Activated CD4-positive, alpha-beta T cell treated with anti-CD3 and anti-CD28 coated beads, Interleukin-2, amount 50 U/mL, for 4 hours (primary cell): ENCODE data around the gene KLHDC8A.
"Not testable (repeated sequence)": the region's sequence is repeated elsewhere in the genome, so short reads cannot be mapped to it uniquely, and the experiment has no call there.

Experiments used
- DNase-seq, 2 experiments: peaks; one replicate each; pipeline ENCODE4 v3.0.0-alpha.2; 2020

KLHDC8A gene

DNA sequence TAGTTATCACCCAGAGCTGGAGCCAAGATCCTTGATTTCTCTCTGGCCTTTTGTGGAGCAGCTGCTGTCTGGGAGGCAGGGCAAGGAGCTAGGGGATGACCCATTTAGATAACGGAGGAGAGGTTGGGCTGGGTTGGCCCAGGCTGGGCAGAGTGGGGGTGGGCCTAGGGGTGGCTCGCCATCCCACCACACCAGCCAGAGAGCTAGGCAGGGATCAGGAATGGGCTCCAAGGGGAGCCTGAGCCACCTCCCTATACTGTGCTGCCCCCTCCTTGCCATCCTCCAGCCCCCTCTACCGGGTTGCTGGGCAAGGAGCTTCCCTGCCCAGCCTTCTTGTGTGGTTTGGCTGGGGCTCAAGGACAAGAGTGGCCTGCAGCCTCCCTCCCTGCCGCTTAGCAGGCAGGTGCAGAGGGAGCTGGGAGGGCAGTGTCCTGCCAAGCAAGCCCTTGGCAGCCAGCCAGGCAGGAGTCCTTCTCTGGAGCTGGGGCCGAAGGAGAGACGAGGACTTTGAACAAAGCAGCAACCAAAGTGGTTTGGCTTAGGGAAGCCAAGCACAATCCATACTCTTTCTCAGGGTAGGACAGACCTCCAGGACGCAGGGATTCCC lies 39.3 kb downstream of the KLHDC8A start:
- DNase-seq = no peak

DNA sequence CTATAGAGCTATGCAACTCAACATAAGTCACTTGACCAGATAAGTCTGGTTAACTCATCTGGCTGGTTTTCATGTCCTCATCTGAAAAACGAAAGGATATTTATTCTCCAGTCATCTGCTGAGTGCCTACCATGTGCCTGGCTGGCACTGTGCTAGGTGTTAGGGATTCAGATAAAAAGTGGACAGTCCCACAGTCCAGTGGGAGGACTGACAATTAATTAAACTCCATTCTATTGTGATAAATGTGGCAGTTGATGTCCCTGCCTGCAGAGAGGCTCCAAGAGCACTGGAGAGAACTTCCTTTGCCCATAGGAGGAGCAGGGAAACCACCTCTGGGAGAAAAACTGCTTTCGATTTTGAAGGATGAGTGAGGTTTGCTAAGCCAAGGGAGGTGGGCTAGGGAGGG lies 40.6 kb downstream of the KLHDC8A start:
- DNase-seq = no peak

DNA sequence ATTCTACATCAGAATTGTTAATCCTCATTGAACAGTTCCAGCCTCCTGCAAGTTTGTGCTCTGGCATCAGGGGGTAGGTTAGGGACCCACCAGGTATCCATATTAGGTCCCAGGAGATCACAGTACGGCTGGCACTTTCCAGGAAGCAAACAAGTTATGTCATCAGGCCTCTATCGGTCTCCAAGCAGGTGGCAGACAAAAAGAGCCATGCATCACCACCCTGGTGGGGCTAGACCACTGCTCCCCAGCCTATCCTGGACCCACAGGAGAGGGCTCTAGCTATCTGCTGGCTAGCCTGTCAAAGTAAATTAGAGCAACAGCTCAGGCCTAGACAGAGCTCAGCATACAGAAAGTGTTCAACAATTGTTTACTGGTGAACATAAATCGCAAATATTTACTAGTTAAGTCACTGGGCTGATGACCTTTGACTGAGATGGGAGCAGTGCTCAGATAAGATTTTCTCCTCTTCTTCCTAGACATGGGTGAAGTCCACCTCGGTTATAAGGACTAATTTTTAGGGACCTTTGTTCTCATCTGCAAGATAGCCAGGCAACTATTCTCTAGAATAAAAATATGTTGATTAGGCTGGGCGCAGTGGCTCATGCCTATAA lies 41.6 kb downstream of the KLHDC8A start:
- DNase-seq = no peak

- DNase-seq = no peak
These were observed 43.0 kb downstream of the KLHDC8A start for GRCh38 chr1:205313563-205314308.

- DNase-seq = no peak
These were observed 43.7 kb downstream of the KLHDC8A start for GRCh38 chr1:205312866-205313562.

DNA sequence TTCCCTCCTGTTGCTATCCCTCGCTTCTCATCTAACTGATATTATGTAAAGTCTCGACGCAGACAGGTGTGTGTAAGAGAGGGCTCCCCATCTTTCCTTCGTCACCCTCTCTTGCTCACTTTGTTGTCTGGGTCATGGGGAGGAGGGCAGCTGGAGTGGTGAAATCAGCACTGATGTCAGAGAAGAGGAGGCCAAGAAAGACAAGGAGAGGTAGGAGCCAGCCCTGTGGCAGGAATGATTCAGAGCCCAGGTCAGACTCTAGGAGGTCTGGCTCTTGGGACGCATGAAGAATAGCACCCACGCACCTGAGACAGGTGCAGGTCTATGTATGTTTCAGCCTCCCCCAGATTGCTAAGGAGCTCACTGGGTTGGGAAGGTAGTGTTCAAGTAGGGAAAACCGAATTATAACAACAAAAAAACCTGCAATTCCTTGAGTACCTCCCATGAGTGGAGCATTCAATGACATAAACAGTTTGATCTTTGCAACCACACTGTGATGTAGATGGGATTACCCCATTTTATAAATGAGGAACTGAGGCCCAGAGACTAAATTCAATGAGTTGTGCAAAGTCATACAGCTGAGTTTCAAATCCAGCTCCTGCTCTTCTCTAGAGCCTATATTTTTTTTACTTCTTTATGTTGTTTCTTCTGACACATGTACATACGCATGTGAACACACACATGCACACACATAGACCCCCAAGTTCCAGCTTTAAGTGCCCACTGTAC lies 45.6 kb downstream of the KLHDC8A start:
- no peak for DNase-seq

DNA sequence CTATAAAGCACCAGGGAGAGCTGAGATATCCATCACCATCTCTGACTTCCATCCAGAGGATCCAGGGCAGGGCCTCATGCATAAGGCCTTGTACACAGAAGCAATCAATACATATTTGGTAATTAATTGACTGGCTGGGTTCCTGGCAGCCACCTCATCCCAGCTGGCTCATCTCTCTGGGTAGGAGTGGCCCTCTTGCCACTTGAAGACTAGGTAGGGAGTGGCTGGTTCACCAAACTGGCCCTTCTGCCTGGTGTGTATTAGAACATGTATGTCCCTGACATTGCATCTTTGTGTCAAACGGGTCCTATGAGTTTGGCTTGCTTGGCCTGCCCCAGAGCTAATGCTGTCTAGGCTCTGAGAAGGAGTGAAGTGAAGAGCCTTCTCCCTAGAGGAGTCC lies 47.0 kb downstream of the KLHDC8A start:
- no peak for DNase-seq

- DNase-seq = no peak
These were observed 49.7 kb downstream of the KLHDC8A start for GRCh38 chr1:205306929-205307566.

DNA sequence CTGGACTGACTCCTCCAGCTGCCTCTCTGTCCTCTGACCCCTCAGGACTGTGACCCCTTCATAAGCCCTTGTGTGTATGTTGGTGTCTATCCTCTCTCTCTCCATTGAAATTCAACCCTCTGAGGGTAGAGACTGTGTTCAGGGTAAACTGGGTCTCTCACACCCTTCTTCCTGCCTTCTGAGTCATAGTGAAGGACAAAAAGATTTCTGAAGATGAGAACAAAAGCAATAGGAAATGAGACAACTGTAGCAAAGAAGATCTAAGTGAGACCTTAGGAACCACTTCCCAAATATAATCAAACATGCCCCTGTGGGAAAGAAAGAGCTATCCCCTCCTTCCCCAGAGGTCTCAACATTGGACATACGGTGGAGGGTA lies 52.0 kb downstream of the KLHDC8A start:
- DNase-seq = no peak

- DNase-seq = no peak
These were observed 52.6 kb downstream of the KLHDC8A start for GRCh38 chr1:205304046-205304694.

DNA sequence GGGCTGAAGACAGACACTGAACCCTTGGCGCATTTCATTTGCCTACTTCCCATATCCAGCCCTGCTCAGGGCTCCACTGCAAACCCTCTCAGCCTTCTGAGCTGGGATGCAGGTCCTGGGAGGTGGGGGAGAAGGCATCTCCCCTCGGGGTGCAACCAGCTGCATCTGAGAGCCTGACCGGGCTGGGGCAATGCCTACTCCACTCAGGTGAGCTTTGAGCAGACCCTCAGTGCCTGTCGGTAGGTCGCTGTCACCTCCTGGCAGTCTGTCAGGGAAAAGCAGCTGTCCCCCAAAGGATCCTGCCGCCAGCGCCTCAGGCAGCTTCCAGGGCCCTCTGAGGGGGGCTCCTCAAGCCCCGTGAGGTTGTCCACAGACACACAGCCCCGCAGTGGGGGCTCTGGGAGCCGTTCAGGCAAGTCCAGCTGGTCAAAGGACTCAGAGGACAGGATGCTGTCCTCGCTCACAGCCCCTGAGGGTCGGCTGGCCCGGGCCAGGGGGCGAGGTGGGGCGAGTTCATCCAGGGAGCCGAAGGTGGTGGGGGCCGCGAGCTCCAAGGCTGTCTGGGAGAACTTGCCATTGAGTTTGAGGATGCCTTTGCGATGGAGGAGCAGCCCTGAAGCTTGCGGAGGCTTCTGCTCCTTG lies 53.4 kb downstream of the KLHDC8A start:
- DNase-seq = no peak

DNA sequence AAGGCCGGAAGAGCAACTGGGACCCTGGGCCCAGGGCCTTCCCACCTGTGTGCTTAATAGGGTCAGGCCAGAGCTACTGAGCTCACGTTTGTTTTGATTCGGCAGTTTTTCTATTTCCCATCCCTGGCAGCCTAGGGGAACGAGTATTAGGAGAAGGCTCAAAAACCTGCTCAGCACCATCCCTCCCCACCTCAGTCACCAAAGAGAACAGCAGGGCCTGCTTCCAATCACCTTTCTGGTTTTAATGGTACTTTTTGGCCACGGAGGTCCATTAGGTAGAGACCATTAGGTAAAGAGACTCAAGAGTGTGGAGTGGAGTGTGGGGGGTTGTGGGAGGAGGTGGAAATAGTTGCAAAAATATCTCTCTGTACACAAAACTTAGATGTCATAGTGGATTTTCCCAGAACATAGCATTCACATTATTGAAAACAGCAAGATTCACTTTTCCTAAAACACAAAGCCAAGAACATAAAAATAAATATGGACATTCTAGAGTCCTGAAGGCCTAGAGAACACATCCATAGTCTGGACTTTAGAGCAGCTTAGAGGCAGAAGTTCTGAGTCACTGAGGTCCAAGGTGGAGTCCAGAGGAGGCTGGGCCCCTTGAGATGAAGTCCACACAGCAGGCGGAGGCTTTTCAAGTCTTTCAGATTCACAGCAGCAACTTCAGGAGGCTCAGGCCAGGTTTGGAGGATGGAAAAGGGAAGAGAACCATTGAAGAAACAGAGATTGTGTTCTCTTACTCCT lies 54.7 kb downstream of the KLHDC8A start:
- DNase-seq = no peak

DNA sequence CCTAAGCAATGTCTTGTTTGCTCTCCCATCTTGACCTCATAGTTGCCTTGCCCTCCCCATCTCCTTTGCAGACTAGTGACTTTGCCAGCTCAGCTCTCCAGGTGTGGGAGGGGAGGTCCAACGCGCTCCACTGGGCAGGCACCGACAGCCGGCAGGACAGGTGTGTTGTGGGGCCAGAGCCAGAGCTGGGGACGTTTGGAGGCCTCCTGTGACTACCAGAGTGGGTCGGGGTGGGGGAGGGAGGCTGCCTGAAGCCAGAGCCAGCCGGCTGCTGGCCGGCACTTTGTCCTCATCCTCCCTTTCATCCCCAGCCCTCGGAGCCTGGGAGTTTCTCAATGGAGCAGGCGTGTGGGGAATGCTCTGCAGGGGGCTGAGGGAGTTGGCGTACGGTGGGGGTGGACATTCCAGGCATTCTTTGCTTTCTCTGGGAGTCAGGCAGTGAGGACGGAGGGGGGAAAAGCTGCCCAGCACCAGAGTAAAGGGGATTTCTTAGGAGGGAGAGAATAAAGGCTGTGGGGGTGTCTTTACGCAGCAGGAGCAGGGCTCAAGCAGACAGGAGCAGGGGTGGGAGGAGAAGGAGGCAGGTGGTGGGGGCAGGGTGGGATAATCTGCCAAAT lies 55.4 kb downstream of the KLHDC8A start:
- DNase-seq = no peak

- DNase-seq = no peak
These were observed 56.6 kb downstream of the KLHDC8A start for GRCh38 chr1:205300149-205300548.

DNA sequence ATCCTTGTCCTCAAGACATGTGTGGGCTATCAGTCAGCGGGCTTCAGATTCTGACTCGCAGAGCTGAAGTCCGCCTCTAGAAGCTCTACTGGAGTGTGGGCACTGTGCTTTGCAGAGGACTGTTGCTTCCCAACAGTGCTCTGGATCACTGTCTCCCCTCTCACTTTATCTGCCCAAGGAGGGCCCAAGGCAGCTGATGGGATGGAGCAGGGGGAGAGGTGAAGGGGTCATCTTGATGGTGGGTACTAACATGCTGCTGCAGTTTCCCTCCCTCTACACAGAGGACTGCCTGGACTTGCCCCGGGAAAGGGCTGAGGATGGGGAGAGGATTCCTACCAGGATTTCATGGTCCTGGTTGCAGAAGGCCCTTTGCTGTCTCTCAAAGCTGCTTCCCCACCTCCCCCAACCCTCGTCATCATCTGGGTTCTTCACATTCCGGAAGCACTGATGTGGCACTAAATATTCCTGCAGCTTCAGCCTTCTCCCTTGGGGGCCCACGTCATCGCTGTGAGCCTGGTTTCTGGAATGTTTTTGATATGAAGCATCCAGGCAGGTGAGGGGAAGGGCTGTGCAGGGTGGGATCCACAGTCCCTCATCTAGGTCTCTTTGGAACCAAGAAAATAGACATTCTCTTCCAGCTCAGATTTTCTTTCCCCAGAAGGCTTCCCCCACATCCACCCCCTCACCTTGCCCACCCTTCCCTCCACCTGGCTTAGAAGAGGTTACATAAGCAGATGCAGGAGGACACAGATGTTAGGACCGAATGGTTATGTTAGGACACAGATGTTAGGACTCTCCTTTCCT lies 58.3 kb downstream of the KLHDC8A start:
- no peak for DNase-seq

DNA sequence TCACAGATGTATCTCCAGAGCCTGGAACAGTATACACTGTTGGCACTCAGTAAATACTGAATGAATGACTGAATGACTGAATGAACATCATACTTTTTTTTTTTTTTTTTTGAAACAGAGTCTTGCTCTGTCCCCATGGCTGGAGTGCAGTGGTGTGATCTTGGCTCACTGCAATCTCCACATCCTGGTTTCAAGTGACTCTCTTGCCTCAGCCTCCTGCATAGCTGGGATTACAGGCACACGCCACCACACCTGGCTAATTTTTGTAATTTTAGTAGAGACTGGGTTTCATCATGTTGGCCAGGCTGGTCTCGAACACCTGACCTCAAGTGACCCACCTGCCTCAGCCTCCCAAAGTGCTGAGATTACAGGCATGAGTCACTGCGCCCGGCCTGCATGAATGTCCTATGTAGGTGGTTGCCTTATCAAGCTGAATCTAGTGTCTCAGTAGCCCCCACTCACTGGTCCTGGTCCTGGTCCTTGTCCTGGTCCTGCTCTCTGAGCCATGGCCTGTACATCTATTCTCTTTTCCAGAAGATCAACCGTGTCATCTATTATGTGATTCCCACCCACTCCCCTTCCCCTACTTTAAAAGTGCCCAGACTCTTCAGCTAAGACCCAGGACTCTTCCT lies 59.1 kb downstream of the KLHDC8A start:
- DNase-seq = not testable (repeated sequence)

- DNase-seq = no peak
These were observed 60.6 kb downstream of the KLHDC8A start for GRCh38 chr1:205296154-205296553.

DNA sequence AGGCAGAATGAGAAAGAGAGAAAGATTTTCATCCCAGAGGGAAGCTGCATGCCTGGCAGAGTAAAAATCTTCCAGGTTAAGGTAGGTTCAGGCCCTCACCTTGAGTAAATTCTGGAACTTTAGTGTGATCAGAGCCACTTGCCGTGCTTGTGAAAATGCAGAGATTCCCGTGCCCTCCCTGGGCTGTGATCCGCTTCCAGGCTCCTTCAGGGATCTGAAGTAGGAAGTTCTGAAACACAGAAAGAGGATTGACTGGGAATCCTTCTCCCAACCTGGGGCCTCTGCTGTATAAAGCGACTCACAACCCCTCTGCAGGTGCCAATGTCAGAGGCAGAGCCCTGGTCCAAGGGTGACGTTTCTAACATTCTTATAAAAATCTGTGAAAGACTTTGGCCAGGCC lies 61.8 kb downstream of the KLHDC8A start:
- no peak for DNase-seq
